ENCODE measurements around the gene YTHDC2.

Gene YTHDC2

DNA sequence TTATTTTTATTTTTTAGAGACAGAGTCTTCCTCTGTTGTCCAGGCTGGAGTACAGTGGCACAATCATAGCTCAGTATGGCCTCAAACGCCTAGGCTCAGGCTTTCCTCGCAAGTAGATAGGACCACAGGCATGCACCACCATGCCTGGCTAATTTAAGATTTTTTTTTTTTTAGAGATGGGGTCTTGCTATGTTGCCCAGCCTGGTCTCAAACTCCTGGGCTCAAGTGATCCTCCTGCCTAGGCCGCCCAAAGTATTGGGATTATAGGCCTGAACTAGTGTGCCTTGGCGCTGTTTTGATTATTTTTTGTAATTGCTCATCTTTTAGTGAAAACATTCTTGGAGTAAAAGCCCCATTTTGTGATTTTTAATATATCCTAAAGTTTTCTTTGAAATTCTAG is 5.4 kb downstream of the YTHDC2 start:
- DNase-seq (ENCODE audit: insufficient read length, low spot score), result no peak
- no peak for FAIRE-seq
- TF ChIP-seq, protein P1, sequence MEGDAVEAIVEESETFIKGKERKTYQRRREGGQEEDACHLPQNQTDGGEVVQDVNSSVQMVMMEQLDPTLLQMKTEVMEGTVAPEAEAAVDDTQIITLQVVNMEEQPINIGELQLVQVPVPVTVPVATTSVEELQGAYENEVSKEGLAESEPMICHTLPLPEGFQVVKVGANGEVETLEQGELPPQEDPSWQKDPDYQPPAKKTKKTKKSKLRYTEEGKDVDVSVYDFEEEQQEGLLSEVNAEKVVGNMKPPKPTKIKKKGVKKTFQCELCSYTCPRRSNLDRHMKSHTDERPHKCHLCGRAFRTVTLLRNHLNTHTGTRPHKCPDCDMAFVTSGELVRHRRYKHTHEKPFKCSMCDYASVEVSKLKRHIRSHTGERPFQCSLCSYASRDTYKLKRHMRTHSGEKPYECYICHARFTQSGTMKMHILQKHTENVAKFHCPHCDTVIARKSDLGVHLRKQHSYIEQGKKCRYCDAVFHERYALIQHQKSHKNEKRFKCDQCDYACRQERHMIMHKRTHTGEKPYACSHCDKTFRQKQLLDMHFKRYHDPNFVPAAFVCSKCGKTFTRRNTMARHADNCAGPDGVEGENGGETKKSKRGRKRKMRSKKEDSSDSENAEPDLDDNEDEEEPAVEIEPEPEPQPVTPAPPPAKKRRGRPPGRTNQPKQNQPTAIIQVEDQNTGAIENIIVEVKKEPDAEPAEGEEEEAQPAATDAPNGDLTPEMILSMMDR (IDR thresholded peaks at IDR 0.05; ENCODE audit: insufficient read depth, missing control alignments), result no peak

DNA sequence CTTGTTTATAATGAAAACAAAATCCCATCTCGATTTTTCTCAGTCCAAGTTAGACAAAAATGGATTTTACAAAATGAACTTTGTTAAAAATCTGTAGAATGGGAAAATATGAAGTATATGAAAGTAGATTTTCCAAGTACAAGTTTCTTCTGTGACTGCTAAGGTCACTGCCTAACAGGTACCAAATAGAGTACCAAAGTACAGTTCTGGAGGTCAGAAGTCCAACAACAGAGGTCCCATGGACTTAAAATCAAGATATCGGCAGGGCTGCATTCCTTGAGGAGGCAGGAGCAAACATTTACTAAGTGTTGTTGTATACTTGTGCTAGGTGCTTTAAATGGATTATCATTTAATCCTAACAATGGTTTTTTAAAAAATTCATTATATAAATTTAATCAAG is 5.9 kb downstream of the YTHDC2 start:
- no peak for FAIRE-seq

DNA sequence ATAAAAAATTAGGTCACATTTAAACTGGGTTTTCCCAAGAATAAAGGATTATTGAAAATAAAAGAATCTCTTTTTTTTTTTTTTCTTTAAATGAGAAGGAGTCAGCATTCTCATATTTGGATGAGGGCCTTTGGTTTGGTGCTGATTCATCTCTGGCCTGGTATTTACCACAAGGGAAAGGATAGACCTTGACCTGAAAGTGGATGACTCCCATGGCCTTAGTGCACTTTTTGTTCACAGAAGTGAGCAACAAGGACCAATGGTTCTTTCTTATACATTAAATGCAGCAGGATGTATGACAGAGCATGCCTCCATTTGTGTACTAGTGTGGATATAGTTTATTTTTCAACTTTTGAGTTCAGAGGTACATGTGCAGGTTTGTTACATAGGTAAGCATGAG is 6.9 kb downstream of the YTHDC2 start:
- FAIRE-seq (no peak), DNase-seq (ENCODE audit: insufficient read length, low spot score) (no peak)
- TF ChIP-seq, protein P1 (IDR thresholded peaks at IDR 0.05; ENCODE audit: insufficient read depth, missing control alignments), result no peak

More for the DNA sequence above, 5.9 kb downstream of the YTHDC2 start:
- DNase-seq (ENCODE audit: insufficient read length, low spot score), result no peak
- TF ChIP-seq, protein P1 (IDR thresholded peaks at IDR 0.05; ENCODE audit: insufficient read depth, missing control alignments), result no peak

DNA sequence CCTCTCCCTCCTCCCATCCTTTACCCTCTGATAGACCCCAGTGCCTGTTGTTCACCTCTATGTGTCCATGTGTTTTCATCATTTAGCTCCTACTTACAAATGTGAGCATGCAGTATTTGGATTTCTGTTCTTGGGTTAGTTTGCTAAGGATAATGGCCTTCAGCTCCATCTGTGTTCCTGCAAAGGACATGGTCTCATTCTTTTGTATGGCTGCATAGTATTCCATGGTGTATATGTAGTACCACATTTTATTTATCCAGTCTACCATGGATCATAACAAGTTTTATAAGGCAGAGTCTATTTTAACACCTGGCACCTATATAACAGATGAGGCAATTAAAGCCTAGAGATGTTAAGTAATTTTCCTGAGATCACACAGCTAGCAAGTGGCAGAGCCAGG is 7.4 kb downstream of the YTHDC2 start:
- TF ChIP-seq, protein P1 (IDR thresholded peaks at IDR 0.05; ENCODE audit: insufficient read depth, missing control alignments), result no peak
- FAIRE-seq, result no peak
- no peak for DNase-seq (ENCODE audit: insufficient read length, low spot score)

DNA sequence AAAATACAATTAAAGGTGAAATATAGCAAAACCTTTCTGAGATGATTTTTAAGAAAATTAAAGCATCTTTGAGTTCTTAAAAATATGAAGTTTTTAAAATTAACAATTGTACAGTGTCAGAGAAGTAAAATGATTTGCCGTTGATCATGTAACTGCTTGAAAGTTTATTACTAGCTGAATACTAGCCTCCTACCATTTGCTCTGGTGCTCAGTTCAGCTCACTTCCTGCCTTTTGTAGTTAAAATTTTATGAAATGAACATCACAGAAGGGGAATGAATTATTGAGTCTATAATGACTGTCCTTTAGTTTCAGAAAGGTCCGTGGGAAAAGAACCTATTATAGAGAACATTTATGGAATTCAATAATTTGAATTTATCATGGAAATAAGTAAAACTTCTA is 9.7 kb downstream of the YTHDC2 start:
- TF ChIP-seq, protein P1 (IDR thresholded peaks at IDR 0.05; ENCODE audit: insufficient read depth, missing control alignments), result no peak
- no peak for DNase-seq (ENCODE audit: insufficient read length, low spot score)
- peak; percentile 48 for FAIRE-seq

DNA sequence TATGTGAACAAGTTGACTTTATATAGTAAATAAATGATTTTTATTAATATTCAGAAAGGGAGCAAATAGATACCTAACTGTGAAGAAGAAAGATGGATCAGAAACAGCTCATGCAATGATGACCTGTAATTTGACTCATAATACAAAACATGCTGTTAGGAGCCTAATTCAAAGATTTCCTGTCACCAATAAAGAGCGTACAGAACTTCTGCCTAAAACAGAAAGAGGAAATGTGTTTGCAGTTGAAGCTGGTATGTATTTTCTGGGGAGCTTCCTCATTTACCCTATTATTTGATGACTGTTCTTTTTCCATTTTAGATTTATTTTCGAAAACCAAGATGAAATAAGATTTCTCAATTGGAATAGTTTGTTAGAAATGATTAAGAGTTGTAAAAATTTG is 11.4 kb downstream of the YTHDC2 start:
- TF ChIP-seq, protein P1 (IDR thresholded peaks at IDR 0.05; ENCODE audit: insufficient read depth, missing control alignments), result no peak
- DNase-seq (ENCODE audit: insufficient read length, low spot score), result no peak

DNA sequence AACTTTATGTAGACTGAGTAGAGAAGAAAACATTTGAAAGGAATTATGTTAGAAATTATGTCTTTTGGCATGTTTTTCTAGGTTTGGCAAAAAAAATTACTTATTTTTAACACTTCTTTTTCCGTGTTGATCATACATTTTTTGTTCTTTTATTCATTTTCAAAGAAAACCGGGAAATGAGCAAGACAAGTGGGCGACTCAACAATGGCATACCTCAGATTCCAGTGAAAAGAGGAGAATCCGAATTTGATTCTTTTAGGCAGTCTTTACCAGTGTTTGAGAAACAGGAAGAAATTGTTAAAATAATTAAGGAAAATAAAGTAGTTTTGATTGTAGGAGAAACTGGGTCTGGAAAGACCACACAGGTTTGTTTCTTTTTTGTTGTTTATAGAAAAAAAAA is 12.9 kb downstream of the YTHDC2 start:
- DNase-seq (ENCODE audit: insufficient read length, low spot score), result no peak
- TF ChIP-seq, protein P1 (IDR thresholded peaks at IDR 0.05; ENCODE audit: insufficient read depth, missing control alignments), result no peak
- no peak for FAIRE-seq

More for the DNA sequence above, 11.4 kb downstream of the YTHDC2 start:
- FAIRE-seq, result no peak
